SK-N-SH (cell line): Measurements from ENCODE around the gene TCEANC.

Source experiments
- EP300 ChIP-seq, 2 experiments: IDR thresholded peaks; 2 replicates each; pipeline versions ENCODE4 v1.4.0 to v1.6.1; 2012; ENCODE audit warnings: borderline replicate concordance in 1 of 2, low read depth in 1 of 2, low read length in 1 of 2
- MXI1 ChIP-seq: IDR thresholded peaks from 2 replicates; pipeline ENCODE4 v1.6.1; 2012; ENCODE audit warnings: mild to moderate bottlenecking, low read depth, low read length, improper control_type of control experiment
- POLR2AphosphoS5 ChIP-seq: IDR thresholded peaks from 2 replicates; pipeline ENCODE4 v1.6.1; 2012; ENCODE audit warnings: low read depth, low read length
- RFX5 ChIP-seq: IDR thresholded peaks from 2 replicates; pipeline ENCODE4 v1.6.1; 2012; ENCODE audit warnings: mild to moderate bottlenecking, improper control_type of control experiment, low read length
- TF ChIP-seq, protein P1 (sequence below): IDR thresholded peaks from 2 replicates; pipeline ENCODE4 v1.4.0; 2012; ENCODE audit warnings: low read depth
- TF ChIP-seq, protein P2 (sequence below): fragments of 200-600 bp; sonication (generic); IDR thresholded peaks from 2 replicates; pipeline ENCODE4 v1.6.1; 2017; ENCODE audit warnings: antibody characterized with exemption, mild to moderate bottlenecking, moderate library complexity
- TF ChIP-seq, protein P3 (sequence below): IDR thresholded peaks from 2 replicates; pipeline ENCODE4 v1.6.1; 2012; ENCODE audit warnings: mild to moderate bottlenecking, low read depth, low read length, moderate library complexity

DNA sequence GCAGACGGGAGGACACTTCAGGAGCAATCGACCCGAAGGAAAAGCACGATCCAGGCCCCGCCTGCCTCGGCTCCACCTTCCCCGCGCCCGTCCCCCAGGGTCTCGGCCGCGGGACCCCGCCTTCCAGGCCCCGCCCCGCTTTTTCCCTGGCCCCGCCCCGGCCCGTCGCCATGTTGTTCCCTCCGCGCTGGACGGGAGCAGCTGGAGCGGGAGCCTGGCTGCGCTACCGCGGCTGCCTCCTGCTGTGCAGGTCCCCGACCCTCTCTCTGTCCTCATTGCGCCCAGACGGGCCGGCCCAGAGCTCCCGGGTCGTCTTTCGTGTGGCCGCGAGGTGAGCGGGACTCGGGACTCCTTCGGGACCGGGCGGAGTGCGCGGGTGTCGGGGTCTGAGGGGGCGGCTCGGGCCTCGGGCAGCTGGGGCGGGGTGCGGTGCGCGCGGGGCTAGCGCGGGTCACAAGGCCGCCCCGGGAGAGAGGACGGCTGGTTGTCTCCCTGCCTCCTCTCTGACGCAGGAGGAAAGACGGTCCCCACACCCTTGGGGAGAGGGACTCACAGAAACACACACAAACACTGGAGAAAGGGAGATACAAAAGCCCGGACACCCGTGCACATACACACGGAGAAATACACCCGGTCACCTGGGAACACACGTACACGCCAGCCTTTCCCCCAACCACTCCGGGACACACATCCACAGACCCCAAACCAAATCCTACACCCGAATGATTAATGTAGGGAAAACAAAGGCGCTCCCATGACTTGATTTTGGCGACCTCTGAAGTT is 36.2 kb downstream of the TCEANC start, which contains the start of gene RAB9A:
- TF ChIP-seq, protein P1, sequence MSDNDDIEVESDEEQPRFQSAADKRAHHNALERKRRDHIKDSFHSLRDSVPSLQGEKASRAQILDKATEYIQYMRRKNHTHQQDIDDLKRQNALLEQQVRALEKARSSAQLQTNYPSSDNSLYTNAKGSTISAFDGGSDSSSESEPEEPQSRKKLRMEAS, result peak; percentile 64
- TF ChIP-seq, protein P2, sequence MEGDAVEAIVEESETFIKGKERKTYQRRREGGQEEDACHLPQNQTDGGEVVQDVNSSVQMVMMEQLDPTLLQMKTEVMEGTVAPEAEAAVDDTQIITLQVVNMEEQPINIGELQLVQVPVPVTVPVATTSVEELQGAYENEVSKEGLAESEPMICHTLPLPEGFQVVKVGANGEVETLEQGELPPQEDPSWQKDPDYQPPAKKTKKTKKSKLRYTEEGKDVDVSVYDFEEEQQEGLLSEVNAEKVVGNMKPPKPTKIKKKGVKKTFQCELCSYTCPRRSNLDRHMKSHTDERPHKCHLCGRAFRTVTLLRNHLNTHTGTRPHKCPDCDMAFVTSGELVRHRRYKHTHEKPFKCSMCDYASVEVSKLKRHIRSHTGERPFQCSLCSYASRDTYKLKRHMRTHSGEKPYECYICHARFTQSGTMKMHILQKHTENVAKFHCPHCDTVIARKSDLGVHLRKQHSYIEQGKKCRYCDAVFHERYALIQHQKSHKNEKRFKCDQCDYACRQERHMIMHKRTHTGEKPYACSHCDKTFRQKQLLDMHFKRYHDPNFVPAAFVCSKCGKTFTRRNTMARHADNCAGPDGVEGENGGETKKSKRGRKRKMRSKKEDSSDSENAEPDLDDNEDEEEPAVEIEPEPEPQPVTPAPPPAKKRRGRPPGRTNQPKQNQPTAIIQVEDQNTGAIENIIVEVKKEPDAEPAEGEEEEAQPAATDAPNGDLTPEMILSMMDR, result no peak
- TF ChIP-seq EP300 (IDR thresholded peaks at IDR 0.05; ENCODE audit: borderline replicate concordance in 1 of 2, low read depth in 1 of 2, low read length in 1 of 2), result no peak; a peak in 1 of 4 replicates
- TF ChIP-seq POLR2AphosphoS5, result peak; percentile 93
- TF ChIP-seq, protein P3, sequence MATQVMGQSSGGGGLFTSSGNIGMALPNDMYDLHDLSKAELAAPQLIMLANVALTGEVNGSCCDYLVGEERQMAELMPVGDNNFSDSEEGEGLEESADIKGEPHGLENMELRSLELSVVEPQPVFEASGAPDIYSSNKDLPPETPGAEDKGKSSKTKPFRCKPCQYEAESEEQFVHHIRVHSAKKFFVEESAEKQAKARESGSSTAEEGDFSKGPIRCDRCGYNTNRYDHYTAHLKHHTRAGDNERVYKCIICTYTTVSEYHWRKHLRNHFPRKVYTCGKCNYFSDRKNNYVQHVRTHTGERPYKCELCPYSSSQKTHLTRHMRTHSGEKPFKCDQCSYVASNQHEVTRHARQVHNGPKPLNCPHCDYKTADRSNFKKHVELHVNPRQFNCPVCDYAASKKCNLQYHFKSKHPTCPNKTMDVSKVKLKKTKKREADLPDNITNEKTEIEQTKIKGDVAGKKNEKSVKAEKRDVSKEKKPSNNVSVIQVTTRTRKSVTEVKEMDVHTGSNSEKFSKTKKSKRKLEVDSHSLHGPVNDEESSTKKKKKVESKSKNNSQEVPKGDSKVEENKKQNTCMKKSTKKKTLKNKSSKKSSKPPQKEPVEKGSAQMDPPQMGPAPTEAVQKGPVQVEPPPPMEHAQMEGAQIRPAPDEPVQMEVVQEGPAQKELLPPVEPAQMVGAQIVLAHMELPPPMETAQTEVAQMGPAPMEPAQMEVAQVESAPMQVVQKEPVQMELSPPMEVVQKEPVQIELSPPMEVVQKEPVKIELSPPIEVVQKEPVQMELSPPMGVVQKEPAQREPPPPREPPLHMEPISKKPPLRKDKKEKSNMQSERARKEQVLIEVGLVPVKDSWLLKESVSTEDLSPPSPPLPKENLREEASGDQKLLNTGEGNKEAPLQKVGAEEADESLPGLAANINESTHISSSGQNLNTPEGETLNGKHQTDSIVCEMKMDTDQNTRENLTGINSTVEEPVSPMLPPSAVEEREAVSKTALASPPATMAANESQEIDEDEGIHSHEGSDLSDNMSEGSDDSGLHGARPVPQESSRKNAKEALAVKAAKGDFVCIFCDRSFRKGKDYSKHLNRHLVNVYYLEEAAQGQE, result no peak
- peak; percentile 79 for TF ChIP-seq MXI1
- TF ChIP-seq RFX5, result no peak
